Calu3 (cell line): ENCODE results near the gene ATP9A. TPM values are rescaled to one million over a fixed set of nuclear protein-coding genes. Genes with fewer than 3 reads are reported as not detected.

Source experiments
- BruUV-seq: library from RNA; stranded (reverse); fragments of 400-500 nt; replicated peaks from 2 replicates; lab custom pipeline; 2021; lab: Mats Ljungman, UMichigan
- CTCF ChIA-PET: fragments of 300-600 bp; sonication (Branson Sonifier 250); formaldehyde crosslinking; loops from one replicate; lab custom pipeline; 2022; ENCODE audit warnings: antibody characterized with exemption; lab: Charles Lee
- DNase-seq: peaks from one replicate; pipeline ENCODE4 v3.0.0; 2022
- H3K27ac Mint-ChIP-seq: one replicate; pipeline ENCODE4 v1.8.0; 2022; ENCODE audit warnings: mixed read lengths; ENCODE audit not compliant: unreplicated experiment
- H3K27me3 Mint-ChIP-seq: one replicate; pipeline ENCODE4 v1.8.0; 2022; ENCODE audit warnings: mixed read lengths; ENCODE audit not compliant: unreplicated experiment
- H3K36me3 Mint-ChIP-seq: one replicate; pipeline ENCODE4 v1.8.0; 2022; ENCODE audit warnings: mild to moderate bottlenecking, moderate library complexity, mixed read lengths; ENCODE audit not compliant: insufficient read depth, unreplicated experiment
- H3K4me1 Mint-ChIP-seq: one replicate; pipeline ENCODE4 v1.8.0; 2022; ENCODE audit warnings: mild to moderate bottlenecking, low read depth, mixed read lengths; ENCODE audit not compliant: unreplicated experiment
- H3K4me3 Mint-ChIP-seq: one replicate; pipeline ENCODE4 v1.8.0; 2022; ENCODE audit warnings: mild to moderate bottlenecking, low read depth, moderate library complexity, mixed read lengths; ENCODE audit not compliant: unreplicated experiment
- H3K9me3 Mint-ChIP-seq: one replicate; pipeline ENCODE4 v1.8.0; 2022; ENCODE audit warnings: low read depth, mixed read lengths; ENCODE audit not compliant: unreplicated experiment
- CTCF ChIP-seq: fragments of 200-600 bp; IDR thresholded peaks from one replicate; pipeline ENCODE4 v1.8.0; 2022; ENCODE audit warnings: antibody characterized with exemption; ENCODE audit not compliant: unreplicated experiment
- intact Hi-C: fragments of 100-400 bp; cut with micrococcal nuclease; formaldehyde crosslinking; loops from one replicate; pipeline ENCODE4 v1.10.0; 2022; ENCODE audit not compliant: unreplicated experiment
- total RNA-seq: library from RNA; stranded (reverse); gene quantifications from 2 replicates; pipeline ENCODE4 v1.2.3, GENCODE V29; 2022

The ATP9A gene
- total RNA-seq, 1 experiment from 2014 or later, result 98.5 TPM

- no peak for DNase-seq
- CTCF ChIA-PET, result no interaction called here
- no TSS peak for BruUV-seq
- no peaks in the 10 kb centered on the region for H3K27me3 Mint-ChIP-seq
- H3K4me1 Mint-ChIP-seq, result peaks cover 10% of the 10 kb centered on the region
- no peak overlapping the region for H3K27ac Mint-ChIP-seq
- intact Hi-C loops, result no loop called here
- H3K4me3 Mint-ChIP-seq, result no peak overlapping the region
- TF ChIP-seq CTCF, result no peak
- no peaks in the 10 kb centered on the region for H3K9me3 Mint-ChIP-seq
- peaks cover 13% of the 10 kb centered on the region for H3K36me3 Mint-ChIP-seq
Measured at GRCh38 chr20:51592564-51592963, 175.6 kb downstream of the ATP9A start.

- H3K4me1 Mint-ChIP-seq, result peaks cover 10% of the 10 kb centered on the region
- no TSS peak for BruUV-seq
- no peak for TF ChIP-seq CTCF
- CTCF ChIA-PET, result no interaction called here
- DNase-seq, result no peak
- no peak overlapping the region for H3K27ac Mint-ChIP-seq
- no peaks in the 10 kb centered on the region for H3K9me3 Mint-ChIP-seq
- intact Hi-C loops, result no loop called here
- peaks cover 13% of the 10 kb centered on the region for H3K36me3 Mint-ChIP-seq
- no peak overlapping the region for H3K4me3 Mint-ChIP-seq
- no peaks in the 10 kb centered on the region for H3K27me3 Mint-ChIP-seq
Measured at GRCh38 chr20:51591871-51592270, 176.3 kb downstream of the ATP9A start.

GRCh38 chr20:51588762-51589161 lies 179.4 kb downstream of the ATP9A start:
- TF ChIP-seq CTCF, result no peak
- intact Hi-C loops, result no loop called here
- Mint-ChIP-seq H3K36me3 (peaks cover 4% of the 10 kb centered on the region), H3K4me3 (no peak overlapping the region), H3K4me1 (no peaks in the 10 kb centered on the region), H3K27ac (no peak overlapping the region), H3K27me3 (peaks cover 9% of the 10 kb centered on the region), H3K9me3 (no peaks in the 10 kb centered on the region)
- BruUV-seq, result no TSS peak
- no peak for DNase-seq
- CTCF ChIA-PET, result no interaction called here

GRCh38 chr20:51587145-51587544 lies 181.0 kb downstream of the ATP9A start:
- H3K4me3 Mint-ChIP-seq, result no peak overlapping the region
- no peaks in the 10 kb centered on the region for H3K9me3 Mint-ChIP-seq
- intact Hi-C loops, result no loop called here
- H3K4me1 Mint-ChIP-seq, result no peaks in the 10 kb centered on the region
- TF ChIP-seq CTCF, result no peak
- H3K27ac Mint-ChIP-seq, result no peak overlapping the region
- H3K27me3 Mint-ChIP-seq, result peaks cover 14% of the 10 kb centered on the region
- BruUV-seq, result no TSS peak
- no peaks in the 10 kb centered on the region for H3K36me3 Mint-ChIP-seq
- CTCF ChIA-PET, result no interaction called here
- no peak for DNase-seq
